Astrocyte (in vitro differentiated cells and primary cell): ENCODE results near the gene OR6C70.

Experiments used
- CTCF ChIP-seq: IDR thresholded peaks from 2 replicates; pipeline ENCODE4 v1.5.1; 2011; ENCODE audit warnings: low read depth, mild to moderate bottlenecking, inconsistent platforms, low read length, moderate library complexity; ENCODE audit not compliant: insufficient read depth
- EZH2 ChIP-seq: IDR thresholded peaks from 2 replicates; pipeline ENCODE4 v1.6.1; 2012; ENCODE audit warnings: mild to moderate bottlenecking, low read length, inconsistent platforms; ENCODE audit not compliant: insufficient read depth

- TF ChIP-seq CTCF (no peak), EZH2 (no peak)
Measured at GRCh38 chr12:55446326-55446725, 23.6 kb downstream of the OR6C70 start.
